Peyer's patch (tissue), 4 donors: ENCODE measurements around the gene TICRR. TPM values are rescaled to one million over a fixed set of nuclear protein-coding genes. Genes with fewer than 3 reads are reported as not detected.

Experiments
- DNase-seq, 3 donors: peaks; one replicate each; pipeline ENCODE4 v3.0.0-alpha.2; 2017 to 2019
- H3K27ac ChIP-seq, 4 donors: fragments of 200-600 bp; sonication (generic); one replicate each; pipeline ENCODE4 v1.5.1; 2016 to 2019
- H3K27me3 ChIP-seq, 2 donors: fragments of 200-600 bp; sonication (generic); one replicate each; pipeline ENCODE4 v1.5.1; 2019
- H3K36me3 ChIP-seq, 3 donors: fragments of 200-600 bp; sonication (generic); one replicate each; pipeline ENCODE4 v1.5.1; 2016 to 2019
- H3K4me1 ChIP-seq, 4 donors: fragments of 200-600 bp; sonication (generic); one replicate each; pipeline ENCODE4 v1.5.1; 2016 to 2019
- H3K4me3 ChIP-seq, 4 donors: fragments of 200-600 bp; sonication (generic); 1 replicate in 3 of 4; 2 replicates in 1 of 4; pipeline ENCODE4 v1.5.1; 2016 to 2019; ENCODE audit warnings: mild to moderate bottlenecking in 1 of 4
- H3K9me3 ChIP-seq, 4 donors: fragments of 200-600 bp; sonication (generic); one replicate each; pipeline ENCODE4 v1.5.1; 2016 to 2019; ENCODE audit warnings: mild to moderate bottlenecking in 1 of 4
- CTCF ChIP-seq, 6 experiments: fragments of 450-650 bp in 4 of 6; fragments of 200-600 bp in 2 of 6; sonication (generic) in 1 of 6; IDR thresholded peaks; one replicate each; pipeline ENCODE4 v1.5.1; 2017 to 2019; ENCODE audit warnings: antibody characterized with exemption in 6 of 6, mild to moderate bottlenecking in 3 of 6, moderate library complexity in 1 of 6
- POLR2A ChIP-seq, 2 donors: fragments of 450-650 bp; IDR thresholded peaks; one replicate each; pipeline ENCODE4 v1.5.1; 2017; ENCODE audit warnings: antibody characterized with exemption in 2 of 2, mild to moderate bottlenecking in 2 of 2, moderate library complexity in 2 of 2
- total RNA-seq, 4 donors: library from RNA; depleted of rRNA; stranded (reverse); fragments of >200 nt; gene quantifications; one replicate each; pipeline ENCODE4 v1.1.0, GENCODE V29; 2016

The TICRR gene
- total RNA-seq, 4 donors from 2014 or later, result 2.3 to 8.3 (median 3.2) TPM

DNA sequence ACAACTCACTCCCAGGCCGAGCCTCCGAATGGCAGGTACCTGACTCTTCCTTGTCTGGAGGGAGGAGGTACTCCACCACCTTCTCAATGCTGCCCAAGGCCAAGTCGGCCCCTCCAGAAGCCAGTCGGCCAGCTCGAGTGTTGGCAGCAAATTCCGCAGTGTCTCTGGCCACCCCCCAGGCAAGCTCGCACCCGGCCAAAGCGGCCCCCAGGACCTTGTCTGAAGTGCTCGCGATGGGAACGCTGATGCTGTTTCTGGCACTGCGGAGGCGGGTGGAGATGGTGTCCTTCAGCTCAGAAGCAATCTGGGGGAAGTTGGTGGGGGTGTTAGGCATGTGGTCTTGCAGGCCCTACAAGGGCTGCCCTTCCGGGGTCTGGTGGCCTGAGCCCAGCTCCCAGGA lies 94.7 kb downstream of the TICRR start:
- H3K9me3 ChIP-seq, result no peaks in the 10 kb centered on the region
- no peak overlapping the region for H3K27ac ChIP-seq
- H3K4me3 ChIP-seq, result no peak overlapping the region
- TF ChIP-seq POLR2A (IDR thresholded peaks at IDR 0.05) (no peak), CTCF (IDR thresholded peaks at IDR 0.05) (no peak)
- DNase-seq, result no peak
- no peaks in the 10 kb centered on the region for H3K27me3 ChIP-seq
- H3K36me3 ChIP-seq, result no peaks in the 10 kb centered on the region
- H3K4me1 ChIP-seq, result peaks cover 0 to 5% (median 0%) of the 10 kb centered on the region in 4 donors

GRCh38 chr15:89670971-89671560 lies 95.8 kb downstream of the TICRR start:
- no peak for TF ChIP-seq CTCF (IDR thresholded peaks at IDR 0.05)
- peak in 1 of 2 donors; percentile 15 for TF ChIP-seq POLR2A (IDR thresholded peaks at IDR 0.05)
- Histone ChIP-seq H3K27me3 (no peaks in the 10 kb centered on the region), H3K36me3 (no peaks in the 10 kb centered on the region), H3K4me3 (no peak overlapping the region), H3K9me3 (no peaks in the 10 kb centered on the region), H3K27ac (peak overlapping the region in 2 of 4 donors; percentile 11 to 75), H3K4me1 (peaks cover 0 to 5% (median 0%) of the 10 kb centered on the region in 4 donors)
- peak in 2 of 3 donors; percentile 57 to 72 for DNase-seq

GRCh38 chr15:89671687-89672086 lies 96.4 kb downstream of the TICRR start:
- H3K27ac ChIP-seq, result no peak overlapping the region
- H3K9me3 ChIP-seq, result no peaks in the 10 kb centered on the region
- DNase-seq, result no peak
- no peaks in the 10 kb centered on the region for H3K36me3 ChIP-seq
- no peaks in the 10 kb centered on the region for H3K27me3 ChIP-seq
- TF ChIP-seq CTCF (IDR thresholded peaks at IDR 0.05) (no peak), POLR2A (IDR thresholded peaks at IDR 0.05) (no peak)
- H3K4me3 ChIP-seq, result no peak overlapping the region
- H3K4me1 ChIP-seq, result peaks cover 0 to 5% (median 0%) of the 10 kb centered on the region in 4 donors

DNA sequence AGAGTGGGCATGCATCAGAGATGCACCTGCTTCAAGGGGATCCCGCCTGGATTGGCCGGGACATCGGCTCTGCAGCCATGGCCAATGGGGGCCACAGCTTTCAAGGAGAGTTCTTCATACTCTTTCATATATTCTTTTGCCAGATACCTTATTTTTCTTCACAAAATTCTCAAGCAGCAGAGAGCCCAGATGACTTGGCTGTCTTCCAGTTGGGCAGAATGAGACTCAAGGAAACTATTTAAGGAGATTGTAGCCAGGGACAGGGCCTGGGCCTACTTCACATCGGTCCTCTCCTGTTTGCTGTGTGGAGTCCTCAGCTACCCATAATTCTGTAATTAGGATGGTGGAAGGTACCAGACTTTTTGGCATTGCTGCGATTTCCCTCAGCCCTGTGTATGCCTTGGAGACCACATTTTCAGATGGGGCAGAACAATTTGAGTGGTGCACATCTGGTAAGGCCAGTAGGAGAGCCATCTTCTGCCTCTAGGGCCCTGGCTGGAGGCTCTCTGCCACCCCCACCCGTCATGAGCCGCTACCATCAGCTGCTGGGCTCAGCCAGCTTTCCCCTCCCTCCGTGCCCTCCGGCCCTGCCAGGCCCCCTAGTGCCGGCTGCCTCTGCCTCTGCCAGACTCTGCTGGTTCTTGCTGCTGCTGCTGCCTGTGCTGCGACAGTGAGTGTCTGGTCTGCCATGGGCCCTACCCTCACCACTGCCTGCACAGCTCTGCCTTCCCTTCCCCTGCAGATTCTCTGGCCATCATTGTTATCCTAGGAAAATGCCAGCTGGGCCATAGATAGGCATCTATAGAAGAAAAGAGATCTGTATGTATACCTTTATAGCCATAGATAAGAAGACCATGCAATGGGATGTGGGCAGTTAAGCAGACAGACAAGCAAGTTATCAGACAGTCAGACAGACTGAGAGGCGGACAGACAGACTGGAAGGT lies 97.2 kb downstream of the TICRR start:
- Histone ChIP-seq H3K27ac (no peak overlapping the region), H3K9me3 (no peaks in the 10 kb centered on the region), H3K4me1 (peaks cover 0 to 5% (median 0%) of the 10 kb centered on the region in 4 donors), H3K36me3 (no peaks in the 10 kb centered on the region), H3K4me3 (no peak overlapping the region), H3K27me3 (no peaks in the 10 kb centered on the region)
- TF ChIP-seq CTCF (IDR thresholded peaks at IDR 0.05) (no peak), POLR2A (IDR thresholded peaks at IDR 0.05) (no peak)
- peak in 1 of 3 donors; percentile 37 for DNase-seq

- no peaks in the 10 kb centered on the region for H3K27me3 ChIP-seq
- peaks cover 0 to 5% (median 0%) of the 10 kb centered on the region in 4 donors for H3K4me1 ChIP-seq
- TF ChIP-seq CTCF (IDR thresholded peaks at IDR 0.05) (peak in 4 of 6 experiments; percentile 10 to 31 (median 20)), POLR2A (IDR thresholded peaks at IDR 0.05) (no peak)
- H3K36me3 ChIP-seq, result no peaks in the 10 kb centered on the region
- H3K4me3 ChIP-seq, result no peak overlapping the region
- peak in 1 of 3 donors; percentile 49 for DNase-seq
- no peaks in the 10 kb centered on the region for H3K9me3 ChIP-seq
- no peak overlapping the region for H3K27ac ChIP-seq
These were observed 97.9 kb downstream of the TICRR start for GRCh38 chr15:89673165-89673512.
